ENCODE results near the gene SPECC1.

GRCh38 chr17:20289984-20290383 lies 280.8 kb downstream of the SPECC1 start:
- TF ChIP-seq CTCF (IDR thresholded peaks at IDR 0.05; ENCODE audit: insufficient read depth, low read depth, low read length): no peak
- no peak for TF ChIP-seq EZH2 (IDR thresholded peaks at IDR 0.05; ENCODE audit: insufficient read depth, low read length)

All from astrocyte (in vitro differentiated cells and primary cell).